ENCODE data around the gene GRM1. TPM values are rescaled to one million over a fixed set of nuclear protein-coding genes. Genes with fewer than 3 reads are reported as not detected.

Gene GRM1
- total RNA-seq, 1 donor from 2014 or later, result 0.09 TPM

DNA sequence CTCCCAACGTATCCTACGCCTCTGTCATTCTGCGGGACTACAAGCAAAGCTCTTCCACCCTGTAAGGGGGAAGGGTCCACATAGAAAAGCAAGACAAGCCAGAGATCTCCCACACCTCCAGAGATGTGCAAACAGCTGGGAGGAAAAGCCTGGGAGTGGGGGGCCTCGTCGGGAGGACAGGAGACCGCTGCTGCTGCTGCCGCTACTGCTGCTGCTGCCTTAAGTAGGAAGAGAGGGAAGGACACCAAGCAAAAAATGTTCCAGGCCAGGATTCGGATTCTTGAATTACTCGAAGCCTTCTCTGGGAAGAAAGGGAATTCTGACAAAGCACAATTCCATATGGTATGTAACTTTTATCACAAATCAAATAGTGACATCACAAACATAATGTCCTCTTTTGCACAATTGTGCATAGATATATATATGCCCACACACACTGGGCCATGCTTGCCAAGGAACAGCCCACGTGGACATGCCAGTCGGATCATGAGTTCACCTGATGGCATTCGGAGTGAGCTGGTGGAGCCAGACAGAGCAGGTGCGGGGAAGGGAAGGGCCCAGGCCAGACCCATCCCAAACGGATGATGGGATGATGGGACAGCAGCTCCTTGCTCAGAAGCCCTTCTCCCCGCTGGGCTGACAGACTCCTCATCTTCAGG, 406.0 kb downstream of the GRM1 start:
- H3K27me3 ChIP-seq (ENCODE audit: low read depth), result peaks cover 5% of the 10 kb centered on the region
- ATAC-seq (peak; percentile 24 to 25), DNase-seq (no peak)
- H3K27ac ChIP-seq, result no peak overlapping the region
- H3K36me3 ChIP-seq, result no peaks in the 10 kb centered on the region
- H3K4me1 ChIP-seq, result peaks cover 10% of the 10 kb centered on the region
- TF ChIP-seq, protein P1, sequence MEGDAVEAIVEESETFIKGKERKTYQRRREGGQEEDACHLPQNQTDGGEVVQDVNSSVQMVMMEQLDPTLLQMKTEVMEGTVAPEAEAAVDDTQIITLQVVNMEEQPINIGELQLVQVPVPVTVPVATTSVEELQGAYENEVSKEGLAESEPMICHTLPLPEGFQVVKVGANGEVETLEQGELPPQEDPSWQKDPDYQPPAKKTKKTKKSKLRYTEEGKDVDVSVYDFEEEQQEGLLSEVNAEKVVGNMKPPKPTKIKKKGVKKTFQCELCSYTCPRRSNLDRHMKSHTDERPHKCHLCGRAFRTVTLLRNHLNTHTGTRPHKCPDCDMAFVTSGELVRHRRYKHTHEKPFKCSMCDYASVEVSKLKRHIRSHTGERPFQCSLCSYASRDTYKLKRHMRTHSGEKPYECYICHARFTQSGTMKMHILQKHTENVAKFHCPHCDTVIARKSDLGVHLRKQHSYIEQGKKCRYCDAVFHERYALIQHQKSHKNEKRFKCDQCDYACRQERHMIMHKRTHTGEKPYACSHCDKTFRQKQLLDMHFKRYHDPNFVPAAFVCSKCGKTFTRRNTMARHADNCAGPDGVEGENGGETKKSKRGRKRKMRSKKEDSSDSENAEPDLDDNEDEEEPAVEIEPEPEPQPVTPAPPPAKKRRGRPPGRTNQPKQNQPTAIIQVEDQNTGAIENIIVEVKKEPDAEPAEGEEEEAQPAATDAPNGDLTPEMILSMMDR (IDR thresholded peaks at IDR 0.05), result no peak
- intact Hi-C loops (cut with DNase I), result no loop called here
- H3K9me3 ChIP-seq, result no peaks in the 10 kb centered on the region
- H3K4me3 ChIP-seq, result peak overlapping the region; percentile 46

DNA sequence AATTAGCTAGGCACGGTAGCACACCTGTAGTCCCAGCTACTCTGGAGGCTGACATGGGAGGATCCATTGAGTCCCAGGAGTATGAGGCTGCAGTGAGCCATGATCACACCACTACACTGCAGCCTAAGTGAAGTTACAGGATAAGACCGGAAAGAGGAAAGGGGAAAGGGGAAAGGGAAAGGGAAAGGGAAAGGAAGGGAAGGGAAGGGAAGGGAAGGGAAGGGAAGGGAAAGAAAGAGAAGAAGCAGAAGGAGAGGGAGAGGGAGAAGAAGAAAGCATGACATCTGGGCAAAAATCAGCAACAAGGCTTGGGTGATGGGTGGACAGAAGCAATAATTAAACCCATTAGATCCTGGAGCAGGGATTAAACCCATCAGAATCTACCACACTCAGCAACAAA, 413.0 kb downstream of the GRM1 start:
- H3K9me3 ChIP-seq, result no peaks in the 10 kb centered on the region
- no peaks in the 10 kb centered on the region for H3K27me3 ChIP-seq (ENCODE audit: low read depth)
- no peak for ATAC-seq
- TF ChIP-seq, protein P1 (IDR thresholded peaks at IDR 0.05), result no peak
- no peak overlapping the region for H3K27ac ChIP-seq
- H3K4me1 ChIP-seq, result no peaks in the 10 kb centered on the region
- no peak for DNase-seq
- H3K36me3 ChIP-seq, result no peaks in the 10 kb centered on the region
- no peak overlapping the region for H3K4me3 ChIP-seq
- intact Hi-C loops (cut with DNase I), result no loop called here

DNA sequence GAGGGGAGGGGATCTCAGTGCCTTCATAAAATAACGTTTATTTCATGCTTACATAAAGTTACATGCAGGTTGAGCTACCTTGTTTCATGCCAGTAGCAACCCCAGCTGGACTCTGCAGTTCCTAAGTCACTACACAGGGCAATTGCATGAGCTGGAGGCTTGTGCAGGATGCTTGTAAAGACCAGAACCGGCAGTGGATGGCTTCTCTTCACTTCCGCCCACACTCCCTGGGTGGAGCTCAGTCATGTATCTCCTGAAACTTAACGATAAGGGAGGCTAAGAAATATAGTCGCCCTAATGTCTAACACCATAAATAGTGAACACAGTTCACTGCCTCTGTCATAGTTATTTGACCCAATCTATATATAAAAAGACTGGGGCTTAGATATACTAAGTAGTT, 415.3 kb downstream of the GRM1 start:
- intact Hi-C loops (cut with DNase I), result no loop called here
- no peak for ATAC-seq
- TF ChIP-seq, protein P1 (IDR thresholded peaks at IDR 0.05), result no peak

DNA sequence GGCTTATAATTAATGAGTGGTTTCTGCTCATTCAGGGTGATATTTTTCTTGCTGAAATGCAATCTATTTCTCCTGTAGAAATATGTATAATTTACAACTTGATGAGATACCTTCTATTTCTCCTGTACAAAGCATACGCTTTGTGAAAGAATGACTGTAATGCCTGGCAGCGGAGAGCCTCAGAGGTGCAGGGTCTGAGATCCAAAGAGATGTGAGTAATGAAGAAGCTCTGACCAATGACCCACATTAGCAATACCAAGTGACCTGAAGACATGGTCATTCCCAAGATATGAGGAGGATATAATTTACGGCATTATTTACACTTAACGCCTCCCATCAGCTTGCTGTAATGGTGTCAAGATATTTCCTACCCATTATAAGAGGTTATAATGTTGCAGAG, 416.4 kb downstream of the GRM1 start:
- no peak for ATAC-seq
- H3K27me3 ChIP-seq (ENCODE audit: low read depth), result no peaks in the 10 kb centered on the region
- no peaks in the 10 kb centered on the region for H3K36me3 ChIP-seq
- no peaks in the 10 kb centered on the region for H3K9me3 ChIP-seq
- H3K4me1 ChIP-seq, result no peaks in the 10 kb centered on the region
- DNase-seq, result no peak
- no peak overlapping the region for H3K4me3 ChIP-seq
- intact Hi-C loops (cut with DNase I), result no loop called here
- TF ChIP-seq, protein P1 (IDR thresholded peaks at IDR 0.05), result no peak
- no peak overlapping the region for H3K27ac ChIP-seq

More for the DNA sequence above, 415.3 kb downstream of the GRM1 start:
- H3K27me3 ChIP-seq (ENCODE audit: low read depth), result no peaks in the 10 kb centered on the region
- no peaks in the 10 kb centered on the region for H3K9me3 ChIP-seq
- no peaks in the 10 kb centered on the region for H3K4me1 ChIP-seq
- no peaks in the 10 kb centered on the region for H3K36me3 ChIP-seq
- DNase-seq, result no peak
- no peak overlapping the region for H3K4me3 ChIP-seq
- no peak overlapping the region for H3K27ac ChIP-seq

DNA sequence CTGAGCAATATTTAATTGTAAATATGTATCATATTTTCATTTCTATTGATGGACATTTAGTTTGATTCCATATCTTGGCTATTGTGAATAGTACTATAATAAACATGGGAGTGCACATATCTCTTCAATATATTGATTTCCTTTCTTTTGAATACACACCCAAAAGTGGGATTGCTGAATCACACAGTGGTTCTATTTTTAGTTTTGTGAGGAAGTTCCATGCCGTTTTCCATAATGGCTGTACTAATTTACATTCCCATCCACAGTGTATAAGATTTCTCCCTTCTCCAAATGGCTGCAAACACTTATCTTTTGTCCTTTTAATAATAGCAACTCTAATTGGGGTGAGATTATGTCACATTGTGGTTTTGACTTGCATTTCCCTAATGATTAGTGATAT, 428.0 kb downstream of the GRM1 start:
- Histone ChIP-seq H3K9me3 (peaks cover 8% of the 10 kb centered on the region), H3K27me3 (ENCODE audit: low read depth) (no peaks in the 10 kb centered on the region), H3K36me3 (no peaks in the 10 kb centered on the region), H3K27ac (no peak overlapping the region), H3K4me3 (no peak overlapping the region), H3K4me1 (no peaks in the 10 kb centered on the region)
- ATAC-seq (no peak), DNase-seq (no peak)
- intact Hi-C loops (cut with DNase I), result no loop called here
- TF ChIP-seq, protein P1 (IDR thresholded peaks at IDR 0.05), result no peak
